Measurements from ENCODE around the gene CRACR2A.

DNA sequence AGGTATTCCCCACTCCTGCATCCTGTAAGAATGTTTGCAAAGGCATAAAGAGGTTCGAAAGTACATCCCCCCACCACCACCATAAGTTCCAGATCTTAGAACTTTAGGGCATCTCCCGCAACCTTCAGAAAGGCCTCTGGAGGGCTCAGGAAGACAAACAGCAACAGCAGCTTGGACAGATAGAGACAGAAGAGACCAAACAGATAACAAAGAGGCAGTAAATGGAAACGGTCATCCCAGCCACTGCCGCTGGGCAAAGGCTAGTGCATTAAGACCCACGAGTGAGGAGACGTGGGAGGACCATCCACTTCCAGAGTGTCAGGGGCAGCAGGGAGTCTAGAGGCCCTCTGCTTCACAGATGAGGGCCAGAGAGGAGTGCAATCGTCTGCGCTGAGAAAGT, 124.3 kb downstream of the CRACR2A start:
- TF ChIP-seq, protein P1, sequence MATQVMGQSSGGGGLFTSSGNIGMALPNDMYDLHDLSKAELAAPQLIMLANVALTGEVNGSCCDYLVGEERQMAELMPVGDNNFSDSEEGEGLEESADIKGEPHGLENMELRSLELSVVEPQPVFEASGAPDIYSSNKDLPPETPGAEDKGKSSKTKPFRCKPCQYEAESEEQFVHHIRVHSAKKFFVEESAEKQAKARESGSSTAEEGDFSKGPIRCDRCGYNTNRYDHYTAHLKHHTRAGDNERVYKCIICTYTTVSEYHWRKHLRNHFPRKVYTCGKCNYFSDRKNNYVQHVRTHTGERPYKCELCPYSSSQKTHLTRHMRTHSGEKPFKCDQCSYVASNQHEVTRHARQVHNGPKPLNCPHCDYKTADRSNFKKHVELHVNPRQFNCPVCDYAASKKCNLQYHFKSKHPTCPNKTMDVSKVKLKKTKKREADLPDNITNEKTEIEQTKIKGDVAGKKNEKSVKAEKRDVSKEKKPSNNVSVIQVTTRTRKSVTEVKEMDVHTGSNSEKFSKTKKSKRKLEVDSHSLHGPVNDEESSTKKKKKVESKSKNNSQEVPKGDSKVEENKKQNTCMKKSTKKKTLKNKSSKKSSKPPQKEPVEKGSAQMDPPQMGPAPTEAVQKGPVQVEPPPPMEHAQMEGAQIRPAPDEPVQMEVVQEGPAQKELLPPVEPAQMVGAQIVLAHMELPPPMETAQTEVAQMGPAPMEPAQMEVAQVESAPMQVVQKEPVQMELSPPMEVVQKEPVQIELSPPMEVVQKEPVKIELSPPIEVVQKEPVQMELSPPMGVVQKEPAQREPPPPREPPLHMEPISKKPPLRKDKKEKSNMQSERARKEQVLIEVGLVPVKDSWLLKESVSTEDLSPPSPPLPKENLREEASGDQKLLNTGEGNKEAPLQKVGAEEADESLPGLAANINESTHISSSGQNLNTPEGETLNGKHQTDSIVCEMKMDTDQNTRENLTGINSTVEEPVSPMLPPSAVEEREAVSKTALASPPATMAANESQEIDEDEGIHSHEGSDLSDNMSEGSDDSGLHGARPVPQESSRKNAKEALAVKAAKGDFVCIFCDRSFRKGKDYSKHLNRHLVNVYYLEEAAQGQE (IDR thresholded peaks at IDR 0.05; ENCODE audit: insufficient read depth in 1 of 2, low read depth in 2 of 2, low read length in 1 of 2): no peak
- TF ChIP-seq POLR2AphosphoS5 (IDR thresholded peaks at IDR 0.05; ENCODE audit: low read depth, low read length) (no peak), SIN3A (IDR thresholded peaks at IDR 0.05; ENCODE audit: borderline replicate concordance, insufficient read depth, low read depth, low read length) (no peak)

Measured in Panc1 (cell line).